K562 (cell line): Measurements from ENCODE around the gene PYCR2. TPM values are rescaled to one million over a fixed set of nuclear protein-coding genes. Genes with fewer than 3 reads are reported as not detected.

Source experiments
- ATF6 ChIP-seq: sonication (generic); formaldehyde crosslinking; IDR thresholded peaks from 2 replicates; pipeline ENCODE4 v1.4.0; 2020; ENCODE audit warnings: mild to moderate bottlenecking, missing genetic modification reagents
- E4F1 ChIP-seq: fragments of 250-450 bp; sonication (Bioruptor Pico); IDR thresholded peaks from 2 replicates; pipeline ENCODE4 v1.5.0; 2021; ENCODE audit warnings: mild to moderate bottlenecking, borderline replicate concordance
- HDAC3 ChIP-seq: fragments of 450-650 bp; IDR thresholded peaks from 2 replicates; pipeline ENCODE4 v1.6.1; 2018; ENCODE audit warnings: borderline replicate concordance, mild to moderate bottlenecking, moderate library complexity; ENCODE audit not compliant: partially characterized antibody
- HIVEP1 ChIP-seq: fragments of 250-450 bp; sonication (Bioruptor Pico); IDR thresholded peaks from 2 replicates; pipeline ENCODE4 v1.4.0; 2020; ENCODE audit warnings: mild to moderate bottlenecking
- PML ChIP-seq: IDR thresholded peaks from 2 replicates; pipeline ENCODE4 v1.6.1; 2012; ENCODE audit warnings: low read length, inconsistent platforms
- SMAD1 ChIP-seq: fragments of 150-350 bp; IDR thresholded peaks from 2 replicates; pipeline ENCODE4 v1.6.1; 2014; ENCODE audit warnings: low read length, low read depth; ENCODE audit not compliant: partially characterized antibody
- SUPT5H ChIP-seq: fragments of 450-650 bp; IDR thresholded peaks from 2 replicates; pipeline ENCODE4 v1.6.1; 2016
- ZC3H4 ChIP-seq: sonication (generic); formaldehyde crosslinking; IDR thresholded peaks from 2 replicates; pipeline ENCODE4 v1.9.0; 2021; ENCODE audit warnings: missing genetic modification reagents, borderline replicate concordance
- ZNF318 ChIP-seq, 2 experiments: fragments of 450-650 bp; IDR thresholded peaks; 2 replicates each; pipeline ENCODE4 v1.6.1; 2016; ENCODE audit warnings: mild to moderate bottlenecking in 2 of 2, borderline replicate concordance in 1 of 2, low read depth in 1 of 2, moderate library complexity in 1 of 2
- ZNF740 ChIP-seq, 3 experiments: fragments of 200-800 bp in 1 of 3; sonication (Bioruptor generic) in 1 of 3; sonication (generic) in 1 of 3; formaldehyde crosslinking in 1 of 3; IDR thresholded peaks; 2 replicates each; pipeline versions ENCODE4 v1.6.1 to v1.8.0; 2016 to 2022; ENCODE audit warnings: mild to moderate bottlenecking in 2 of 3, missing compliant biosample characterization in 2 of 3, missing genetic modification characterization in 2 of 3, missing genetic modification reagents in 1 of 3
- polyA plus RNA-seq, 8 experiments: library from polyadenylated mRNA; depleted of rRNA in 4 of 8; stranded (reverse) in 5 of 8; unstranded in 3 of 8; fragments of >200 nt; fragmentation: Nextera tagmentation in 2 of 8; fragmentation: Illumina TruSeq in 1 of 8; extraction: Ambion mirVana in 2 of 8; extraction: Trizol in 1 of 8; gene quantifications; 2 replicates each; pipeline versions ENCODE4 v1.2.1 to v1.2.3, GENCODE V29; 2011 to 2014; ENCODE audit warnings: inconsistent platforms in 1 of 8, missing spikeins in 1 of 8
- total RNA-seq, 7 experiments: library from RNA; depleted of rRNA in 6 of 7; stranded (reverse); fragments of >200 nt in 6 of 7; fragmentation: Illumina TruSeq in 2 of 7; extraction: Trizol in 2 of 7; gene quantifications; 2 replicates each; pipeline versions ENCODE4 v1.2.1 to v1.2.3, GENCODE V29; 2011 to 2021; ENCODE audit warnings: low replicate concordance in 1 of 7

The PYCR2 gene
- total and polyA plus RNA-seq, 9 of the 15 experiments (the other 6 are each of a cell fraction or from before 2014, with no cell fraction given): 5.5 to 219 (median 127) TPM

GRCh38 chr1:225923692-225924555 is at the start of gene PYCR2 (continued):
- TF ChIP-seq ATF6 (CRISPR knock-in tag) (peak; percentile 89), SMAD1 (peak; percentile 71), SUPT5H (peak; percentile 96), ZNF318 (IDR thresholded peaks at IDR 0.05; ENCODE audit: borderline replicate concordance in 1 of 2, low read depth in 1 of 2) (no peak), HIVEP1 (no peak), PML (peak; percentile 78), ZNF740 (CRISPR knock-in tag; IDR thresholded peaks at IDR 0.05) (peak; percentile 44), ZNF740 (tag; IDR thresholded peaks at IDR 0.05) (peak in 1 of 2 experiments; percentile 95; a peak in 2 of 4 replicates), HDAC3 (no peak), E4F1 (CRISPR knock-in tag) (no peak), ZC3H4 (no peak)
